H9 (cell line): ENCODE measurements around the gene TSSK6. TPM values are rescaled to one million over a fixed set of nuclear protein-coding genes. Genes with fewer than 3 reads are reported as not detected.

ENCODE experiments used
- DNase-seq: peaks from one replicate; pipeline ENCODE4 v3.0.0-alpha.2; 2017
- H2AFZ ChIP-seq: one replicate; pipeline ENCODE4 v1.6.1; 2013; ENCODE audit warnings: mild to moderate bottlenecking, low read length, control low read depth, moderate library complexity
- H2AK5ac ChIP-seq: 2 replicates; pipeline ENCODE4 v1.6.1; 2013; ENCODE audit warnings: low read length, control low read depth, mixed read lengths; ENCODE audit not compliant: insufficient read length
- H2BK120ac ChIP-seq: one replicate; pipeline ENCODE4 v1.6.1; 2013; ENCODE audit warnings: low read depth, mild to moderate bottlenecking, low read length, control low read depth, inconsistent platforms; ENCODE audit not compliant: poor library complexity, severe bottlenecking
- H2BK12ac ChIP-seq: 2 replicates; pipeline ENCODE4 v1.6.1; 2013; ENCODE audit warnings: low read length, control low read depth, mixed read lengths, low read depth; ENCODE audit not compliant: insufficient read length
- H2BK15ac ChIP-seq: 2 replicates; pipeline ENCODE4 v1.6.1; 2013; ENCODE audit warnings: low read depth, low read length, control low read depth
- H2BK20ac ChIP-seq: one replicate; pipeline ENCODE4 v1.6.1; 2013; ENCODE audit warnings: low read depth, mild to moderate bottlenecking, low read length, control low read depth, inconsistent platforms; ENCODE audit not compliant: poor library complexity, severe bottlenecking
- H2BK5ac ChIP-seq: 2 replicates; pipeline ENCODE4 v1.6.1; 2013; ENCODE audit warnings: low read length, control low read depth, mixed read lengths; ENCODE audit not compliant: insufficient read length
- H3K14ac ChIP-seq: 2 replicates; pipeline ENCODE4 v1.6.1; 2013; ENCODE audit warnings: low read length, control low read depth; ENCODE audit not compliant: insufficient read depth
- H3K18ac ChIP-seq: 2 replicates; pipeline ENCODE4 v1.6.1; 2013; ENCODE audit warnings: low read depth, mild to moderate bottlenecking, mixed read lengths, low read length, control low read depth; ENCODE audit not compliant: insufficient read length
- H3K23ac ChIP-seq: 2 replicates; pipeline ENCODE4 v1.6.1; 2013; ENCODE audit warnings: low read length, control low read depth, mixed read lengths, low read depth; ENCODE audit not compliant: insufficient read length
- H3K23me2 ChIP-seq: 2 replicates; pipeline ENCODE4 v1.6.1; 2013; ENCODE audit warnings: low read depth, mild to moderate bottlenecking, mixed read lengths, low read length, control low read depth; ENCODE audit not compliant: insufficient read length, poor library complexity, severe bottlenecking
- H3K27ac ChIP-seq: 2 replicates; pipeline ENCODE4 v1.5.1; 2013; ENCODE audit warnings: low read length, control low read depth, mixed read lengths, low read depth; ENCODE audit not compliant: insufficient read length
- H3K27me3 ChIP-seq: 2 replicates; pipeline ENCODE4 v1.6.1; 2013; ENCODE audit warnings: low read length, control low read depth, inconsistent platforms; ENCODE audit not compliant: insufficient read depth
- H3K4ac ChIP-seq: 2 replicates; pipeline ENCODE4 v1.6.1; 2013; ENCODE audit warnings: low read depth, mild to moderate bottlenecking, control low read depth, inconsistent platforms, low read length, moderate library complexity
- H3K4me1 ChIP-seq: 2 replicates; pipeline ENCODE4 v1.6.1; 2013; ENCODE audit warnings: low read length, control low read depth, inconsistent platforms; ENCODE audit not compliant: insufficient read depth
- H3K4me2 ChIP-seq: 2 replicates; pipeline ENCODE4 v1.6.1; 2013; ENCODE audit warnings: low read length, control low read depth, mixed read lengths; ENCODE audit not compliant: insufficient read length, insufficient read depth
- H3K56ac ChIP-seq: 2 replicates; pipeline ENCODE4 v1.6.1; 2013; ENCODE audit warnings: low read depth, mild to moderate bottlenecking, mixed read lengths, low read length, control low read depth; ENCODE audit not compliant: insufficient read length
- H3K79me1 ChIP-seq: 2 replicates; pipeline ENCODE4 v1.6.1; 2013; ENCODE audit warnings: low read depth, mild to moderate bottlenecking, moderate library complexity, low read length, control low read depth, inconsistent platforms; ENCODE audit not compliant: insufficient read depth, poor library complexity, severe bottlenecking
- H3K79me2 ChIP-seq: 2 replicates; pipeline ENCODE4 v1.6.1; 2013; ENCODE audit warnings: low read length, control low read depth, inconsistent platforms; ENCODE audit not compliant: insufficient read depth
- H3K9ac ChIP-seq: 2 replicates; pipeline ENCODE4 v1.6.1; 2013; ENCODE audit warnings: low read length, control low read depth, mixed read lengths; ENCODE audit not compliant: insufficient read length; ENCODE audit errors: extremely low read depth
- H3K9me3 ChIP-seq: one replicate; pipeline ENCODE4 v1.6.1; 2013; ENCODE audit warnings: low read depth, low read length, inconsistent platforms; ENCODE audit not compliant: control insufficient read depth
- H3T11ph ChIP-seq: one replicate; pipeline ENCODE4 v1.6.1; 2013; ENCODE audit warnings: mild to moderate bottlenecking, low read length, control low read depth, inconsistent platforms
- H4K20me1 ChIP-seq: one replicate; pipeline ENCODE4 v1.6.1; 2013; ENCODE audit not compliant: control insufficient read depth, insufficient read length, insufficient read depth
- H4K5ac ChIP-seq: 2 replicates; pipeline ENCODE4 v1.6.1; 2013; ENCODE audit warnings: low read depth, mild to moderate bottlenecking, mixed read lengths, low read length, control low read depth; ENCODE audit not compliant: insufficient read length
- H4K8ac ChIP-seq: replicated peaks from 2 replicates; pipeline ENCODE4 v1.6.1; 2013; ENCODE audit warnings: low read length, control low read depth, mixed read lengths, low read depth; ENCODE audit not compliant: insufficient read length
- H4K91ac ChIP-seq: 2 replicates; pipeline ENCODE4 v1.6.1; 2013; ENCODE audit warnings: low read depth, mild to moderate bottlenecking, moderate library complexity, mixed read lengths, low read length, control low read depth; ENCODE audit not compliant: insufficient read length
- H3K27ac Mint-ChIP-seq, 3 experiments: 2 replicates in 2 of 3; 3 replicates in 1 of 3; pipeline ENCODE4 v1.8.0; 2020 to 2021; ENCODE audit warnings: mixed read lengths in 3 of 3, mild to moderate bottlenecking in 1 of 3, moderate library complexity in 1 of 3
- H3K27me3 Mint-ChIP-seq: 2 replicates; pipeline ENCODE4 v1.8.0; 2021; ENCODE audit warnings: low read depth, mild to moderate bottlenecking, moderate library complexity, mixed read lengths
- H3K36me3 Mint-ChIP-seq, 3 experiments: 2 replicates in 2 of 3; 3 replicates in 1 of 3; pipeline ENCODE4 v1.8.0; 2020 to 2021; ENCODE audit warnings: low read depth in 3 of 3, mixed read lengths in 3 of 3; ENCODE audit not compliant: insufficient read depth in 1 of 3
- H3K4me1 Mint-ChIP-seq, 2 experiments: 2 replicates each; pipeline ENCODE4 v1.8.0; 2020; ENCODE audit warnings: mixed read lengths in 2 of 2
- H3K4me3 Mint-ChIP-seq, 2 experiments: 2 replicates in 1 of 2; 3 replicates in 1 of 2; pipeline ENCODE4 v1.8.0; 2020 to 2021; ENCODE audit warnings: mild to moderate bottlenecking in 2 of 2, mixed read lengths in 2 of 2, moderate library complexity in 1 of 2
- H3K9me3 Mint-ChIP-seq, 2 experiments: 2 replicates in 1 of 2; 3 replicates in 1 of 2; pipeline ENCODE4 v1.8.0; 2020; ENCODE audit warnings: mild to moderate bottlenecking in 2 of 2, mixed read lengths in 2 of 2, moderate library complexity in 1 of 2
- WGBS: extraction: QIAGEN DNeasy Blood & Tissue Kit; methylation state at CpG from one replicate; pipeline ENCODE4 v1.1.7; 2013; ENCODE audit warnings: missing lambda C conversion rate, low lambda C conversion rate, mixed read lengths; ENCODE audit not compliant: insufficient read length; ENCODE audit errors: extremely low coverage; 5-methylcytosine and 5-hydroxymethylcytosine counted together
- total RNA-seq: library from RNA; stranded (reverse); gene quantifications from 2 replicates; pipeline ENCODE4 v1.2.1, GENCODE V29; 2021
- TF ChIP-seq, protein P1 (sequence below): fragments of 200-600 bp; sonication (generic); conservative IDR thresholded peaks from 3 replicates; pipeline ENCODE4 v1.8.0; 2021; ENCODE audit warnings: antibody characterized with exemption, mild to moderate bottlenecking

The TSSK6 gene
- total RNA-seq, 1 experiment from 2014 or later: 2.6 TPM

DNA sequence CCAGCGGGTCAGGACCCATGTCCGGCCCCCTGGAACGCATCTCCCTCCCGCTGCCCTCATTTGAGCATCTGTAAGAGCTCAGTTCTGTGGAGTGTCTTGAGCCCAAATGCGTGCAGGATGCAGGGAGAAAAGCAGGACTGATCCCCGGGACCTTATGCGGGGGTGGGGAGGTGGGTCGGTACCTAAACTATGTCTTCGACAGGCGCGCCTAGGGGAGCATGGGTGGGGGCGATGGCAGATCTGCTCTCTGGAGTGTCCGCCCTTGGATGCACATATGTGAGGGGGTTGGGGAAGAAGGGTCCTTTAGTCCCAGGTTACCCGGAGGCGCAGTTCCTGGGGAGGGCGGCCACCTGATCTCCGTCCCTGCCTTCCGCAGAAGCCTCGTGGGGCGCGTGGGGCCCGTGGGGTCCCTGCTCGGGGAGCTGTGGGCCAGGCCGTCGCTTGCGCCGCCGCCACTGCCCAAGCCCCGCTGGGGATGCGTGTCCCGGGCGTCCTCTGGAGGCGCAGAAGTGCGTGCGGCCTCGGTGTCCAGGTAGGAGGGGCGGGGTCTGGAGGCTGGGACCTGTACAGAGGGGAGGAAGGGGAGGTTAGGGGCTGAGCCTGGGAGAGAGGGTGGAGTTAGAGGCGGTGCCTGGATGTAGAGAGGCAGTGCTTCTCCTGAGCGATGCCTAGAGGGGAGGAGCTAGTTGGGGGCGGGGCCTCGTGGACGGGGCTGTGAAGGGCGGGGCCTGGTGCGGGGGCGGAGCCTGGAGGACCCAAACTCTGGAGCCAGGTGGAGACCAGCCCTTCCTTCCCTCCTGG, 25.6 kb upstream of the TSSK6 start:
- H4K8ac ChIP-seq: no peak overlapping the region
- H3K79me2 ChIP-seq: no peaks in the 10 kb centered on the region
- no peaks in the 10 kb centered on the region for H3K9me3 ChIP-seq
- peak overlapping the region; percentile 44 for H3K18ac ChIP-seq
- H2BK120ac ChIP-seq: no peak overlapping the region
- peak; percentile 99 for DNase-seq
- peak overlapping the region; percentile 33 to 44; a peak in 2 of 5 replicates for H3K4me3 Mint-ChIP-seq
- peaks cover 25% of the 10 kb centered on the region for H3K27me3 Mint-ChIP-seq
- H2BK5ac ChIP-seq: no peak overlapping the region
- H3K23me2 ChIP-seq: peaks cover 14% of the 10 kb centered on the region
- no peak overlapping the region for H3T11ph ChIP-seq
- peaks cover 2% of the 10 kb centered on the region; the same call in 1 of the 2 replicates for H3K27me3 ChIP-seq
- no peak overlapping the region for H3K14ac ChIP-seq
- H3K56ac ChIP-seq: no peak overlapping the region
- peak overlapping the region; percentile 74 for H3K4me2 ChIP-seq
- H3K79me1 ChIP-seq: no peaks in the 10 kb centered on the region
- peaks cover 7 to 15% of the 10 kb centered on the region in 2 experiments for H3K4me1 Mint-ChIP-seq
- H2BK15ac ChIP-seq: no peak overlapping the region
- H2BK12ac ChIP-seq: no peak overlapping the region
- H3K27ac ChIP-seq: no peak overlapping the region
- no peak overlapping the region for H3K4ac ChIP-seq
- no peak overlapping the region for H2AFZ ChIP-seq
- H3K9me3 Mint-ChIP-seq: no peaks in the 10 kb centered on the region; a peak in 1 of 5 replicates
- no peaks in the 10 kb centered on the region for H3K4me1 ChIP-seq
- H4K20me1 ChIP-seq: no peaks in the 10 kb centered on the region
- H3K23ac ChIP-seq: no peak overlapping the region
- no peak overlapping the region for H2BK20ac ChIP-seq
- WGBS: no CpG with 5 or more reads among the region's 45 CpGs
- TF ChIP-seq, protein P1, sequence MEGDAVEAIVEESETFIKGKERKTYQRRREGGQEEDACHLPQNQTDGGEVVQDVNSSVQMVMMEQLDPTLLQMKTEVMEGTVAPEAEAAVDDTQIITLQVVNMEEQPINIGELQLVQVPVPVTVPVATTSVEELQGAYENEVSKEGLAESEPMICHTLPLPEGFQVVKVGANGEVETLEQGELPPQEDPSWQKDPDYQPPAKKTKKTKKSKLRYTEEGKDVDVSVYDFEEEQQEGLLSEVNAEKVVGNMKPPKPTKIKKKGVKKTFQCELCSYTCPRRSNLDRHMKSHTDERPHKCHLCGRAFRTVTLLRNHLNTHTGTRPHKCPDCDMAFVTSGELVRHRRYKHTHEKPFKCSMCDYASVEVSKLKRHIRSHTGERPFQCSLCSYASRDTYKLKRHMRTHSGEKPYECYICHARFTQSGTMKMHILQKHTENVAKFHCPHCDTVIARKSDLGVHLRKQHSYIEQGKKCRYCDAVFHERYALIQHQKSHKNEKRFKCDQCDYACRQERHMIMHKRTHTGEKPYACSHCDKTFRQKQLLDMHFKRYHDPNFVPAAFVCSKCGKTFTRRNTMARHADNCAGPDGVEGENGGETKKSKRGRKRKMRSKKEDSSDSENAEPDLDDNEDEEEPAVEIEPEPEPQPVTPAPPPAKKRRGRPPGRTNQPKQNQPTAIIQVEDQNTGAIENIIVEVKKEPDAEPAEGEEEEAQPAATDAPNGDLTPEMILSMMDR: no peak
- H3K27ac Mint-ChIP-seq: peak overlapping the region in 1 of 3 experiments; percentile 70; a peak in 1 of 7 replicates
- H3K36me3 Mint-ChIP-seq: peaks cover 2 to 4% (median 2%) of the 10 kb centered on the region in 3 experiments; a peak in 4 of 7 replicates
- H4K91ac ChIP-seq: no peak overlapping the region
- H2AK5ac ChIP-seq: no peak overlapping the region
- H4K5ac ChIP-seq: no peak overlapping the region
- H3K9ac ChIP-seq: no peak overlapping the region
